ENCODE data around the gene SPRED3.
"Not testable (repeated sequence)": the region's sequence is repeated elsewhere in the genome, so short reads cannot be mapped to it uniquely, and the experiment has no call there.

The SPRED3 gene

GRCh38 chr19:38402623-38402966 is 14.1 kb downstream of the SPRED3 start:
- POLR2A ChIA-PET = interaction anchor here (0.6 to 1.9 kb wide), 10 partner anchors 13 to 1038 kb away, joined by 3 to 11 read pairs (median 5); partner anchors contain the start of genes GGN and PSMD8
- DNase-seq (ENCODE audit: extremely low spot score) = no peak
- CTCF ChIA-PET = interaction anchor here (0.6 to 3.7 kb wide), 83 partner anchors 9 to 573 kb away, joined by 3 to 43 read pairs (median 4); partner anchors contain the start of genes EIF3K, FBXO17, GGN and MRPS12
- TF ChIP-seq CTCF (IDR thresholded peaks at IDR 0.05; ENCODE audit: control extremely low read depth, extremely low read depth, low read depth, missing control alignments) = no peak

- CTCF ChIA-PET = interaction anchor here (0.6 to 3.7 kb wide), 84 partner anchors 9 to 573 kb away, joined by 3 to 43 read pairs (median 4); partner anchors contain the start of genes EIF3K, FBXO17, GGN and MRPS12
- POLR2A ChIA-PET = interaction anchor here (0.6 to 1.9 kb wide), 12 partner anchors 13 to 1037 kb away, joined by 3 to 11 read pairs (median 4); partner anchors contain the start of genes GGN and PSMD8
- peak; percentile 100 for DNase-seq (ENCODE audit: extremely low spot score)
These were observed 14.6 kb downstream of the SPRED3 start, which contains the start of gene FAM98C for GRCh38 chr19:38402967-38403674. TSS of gene FAM98C (plus strand) at chr19:38403093. CDS start at chr19:38403154, 61 bp downstream.

GRCh38 chr19:38404858-38405257 is 16.4 kb downstream of the SPRED3 start:
- TF ChIP-seq CTCF (IDR thresholded peaks at IDR 0.05; ENCODE audit: control extremely low read depth, extremely low read depth, low read depth, missing control alignments) = no peak
- ChIA-PET CTCF (interaction anchor here (0.9 to 3.7 kb wide), 3 partner anchors 11 to 526 kb away, joined by 3 to 37 read pairs (median 3); partner anchors contain the start of genes MRPS12, PSMD8 and SARS2), POLR2A (interaction anchor here (0.6 kb wide), 1 partner anchor 27 kb away, joined by 3 read pairs; no protein-coding TSS in a partner anchor)
- DNase-seq (ENCODE audit: extremely low spot score) = no peak

More at GRCh38 chr19:38402967-38403674, 14.6 kb downstream of the SPRED3 start, which contains the start of gene FAM98C:
- peak; percentile 97 for TF ChIP-seq CTCF (IDR thresholded peaks at IDR 0.05; ENCODE audit: control extremely low read depth, extremely low read depth, low read depth, missing control alignments)

GRCh38 chr19:38405276-38405675 is 16.8 kb downstream of the SPRED3 start:
- DNase-seq (ENCODE audit: extremely low spot score) = no peak
- POLR2A ChIA-PET = interaction anchor here (0.6 kb wide), 1 partner anchor 28 kb away, joined by 3 read pairs; no protein-coding TSS in a partner anchor
- CTCF ChIA-PET = interaction anchor here (0.9 to 3.7 kb wide), 3 partner anchors 10 to 525 kb away, joined by 3 to 37 read pairs (median 3); partner anchors contain the start of genes MRPS12, PSMD8 and SARS2
- TF ChIP-seq CTCF (IDR thresholded peaks at IDR 0.05; ENCODE audit: control extremely low read depth, extremely low read depth, low read depth, missing control alignments) = no peak

GRCh38 chr19:38409631-38410133 is 21.2 kb downstream of the SPRED3 start:
- no peak for DNase-seq (ENCODE audit: extremely low spot score)
- ChIA-PET CTCF (interaction anchor here (1.1 kb wide), 1 partner anchor 111 kb away, joined by 3 read pairs; no protein-coding TSS in a partner anchor), POLR2A (no interaction called here)
- no peak for TF ChIP-seq CTCF (IDR thresholded peaks at IDR 0.05; ENCODE audit: control extremely low read depth, extremely low read depth, low read depth, missing control alignments)

- not testable (repeated sequence) for DNase-seq (ENCODE audit: extremely low spot score)
- ChIA-PET POLR2A (interaction anchor here (0.7 kb wide), 1 partner anchor 421 kb away, joined by 5 read pairs; no protein-coding TSS in a partner anchor), CTCF (interaction anchor here (1.1 kb wide), 1 partner anchor 110 kb away, joined by 3 read pairs; no protein-coding TSS in a partner anchor)
These were observed 21.9 kb downstream of the SPRED3 start for GRCh38 chr19:38410407-38410806.
